Measurements from ENCODE around the gene IFT88.

DNA sequence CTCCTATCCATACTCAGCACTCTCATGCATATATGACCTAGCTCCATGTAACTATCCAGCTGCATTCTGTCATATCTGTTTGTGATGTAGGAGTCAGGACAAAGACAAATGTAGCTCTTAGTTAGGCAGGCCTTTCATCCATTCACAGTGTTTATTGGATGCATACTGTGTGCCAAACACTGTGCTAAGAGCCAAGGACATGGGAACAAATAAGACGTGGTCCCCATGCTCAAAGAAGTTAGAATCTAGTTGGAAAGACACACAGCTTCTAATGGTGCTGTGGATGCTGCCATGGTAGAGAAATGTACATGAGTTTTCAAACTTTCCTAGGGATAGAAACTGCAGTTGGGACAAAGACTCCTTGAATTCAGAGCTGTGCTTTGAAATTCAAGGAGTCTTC, 104.8 kb downstream of the IFT88 start:
- TF ChIP-seq, protein P1, sequence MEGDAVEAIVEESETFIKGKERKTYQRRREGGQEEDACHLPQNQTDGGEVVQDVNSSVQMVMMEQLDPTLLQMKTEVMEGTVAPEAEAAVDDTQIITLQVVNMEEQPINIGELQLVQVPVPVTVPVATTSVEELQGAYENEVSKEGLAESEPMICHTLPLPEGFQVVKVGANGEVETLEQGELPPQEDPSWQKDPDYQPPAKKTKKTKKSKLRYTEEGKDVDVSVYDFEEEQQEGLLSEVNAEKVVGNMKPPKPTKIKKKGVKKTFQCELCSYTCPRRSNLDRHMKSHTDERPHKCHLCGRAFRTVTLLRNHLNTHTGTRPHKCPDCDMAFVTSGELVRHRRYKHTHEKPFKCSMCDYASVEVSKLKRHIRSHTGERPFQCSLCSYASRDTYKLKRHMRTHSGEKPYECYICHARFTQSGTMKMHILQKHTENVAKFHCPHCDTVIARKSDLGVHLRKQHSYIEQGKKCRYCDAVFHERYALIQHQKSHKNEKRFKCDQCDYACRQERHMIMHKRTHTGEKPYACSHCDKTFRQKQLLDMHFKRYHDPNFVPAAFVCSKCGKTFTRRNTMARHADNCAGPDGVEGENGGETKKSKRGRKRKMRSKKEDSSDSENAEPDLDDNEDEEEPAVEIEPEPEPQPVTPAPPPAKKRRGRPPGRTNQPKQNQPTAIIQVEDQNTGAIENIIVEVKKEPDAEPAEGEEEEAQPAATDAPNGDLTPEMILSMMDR (IDR thresholded peaks at IDR 0.05) = no peak
- no peak for TF ChIP-seq POLR2A (IDR thresholded peaks at IDR 0.05)

All from heart left ventricle (tissue), 13 donors.